GM18867 (cell line): Measurements from ENCODE around the gene ISCA1.

Source experiments
- ATAC-seq: cut with Tn5 transposase; IDR thresholded peaks from one replicate; pipeline ENCODE4 v1.9.1; 2021; ENCODE audit warnings: mild to moderate bottlenecking, moderate library complexity; ENCODE audit not compliant: unreplicated experiment

The ISCA1 gene

GRCh38 chr9:86238861-86239770, 43.2 kb downstream of the ISCA1 start:
- no peak for ATAC-seq

- no peak for ATAC-seq
These were observed 51.5 kb downstream of the ISCA1 start for GRCh38 chr9:86230858-86231257.

GRCh38 chr9:86222667-86223066, 59.7 kb downstream of the ISCA1 start:
- no peak for ATAC-seq

- ATAC-seq, result no peak
These were observed 62.7 kb downstream of the ISCA1 start for GRCh38 chr9:86219606-86220005.

GRCh38 chr9:86217076-86217755, 65.1 kb downstream of the ISCA1 start:
- ATAC-seq, result no peak
